GM21447 (cell line): ENCODE measurements around the gene CYB561A3.

Experiments
- ATAC-seq: cut with Tn5 transposase; IDR thresholded peaks from one replicate; pipeline ENCODE4 v1.9.1; 2021; ENCODE audit not compliant: unreplicated experiment

CYB561A3 gene

DNA sequence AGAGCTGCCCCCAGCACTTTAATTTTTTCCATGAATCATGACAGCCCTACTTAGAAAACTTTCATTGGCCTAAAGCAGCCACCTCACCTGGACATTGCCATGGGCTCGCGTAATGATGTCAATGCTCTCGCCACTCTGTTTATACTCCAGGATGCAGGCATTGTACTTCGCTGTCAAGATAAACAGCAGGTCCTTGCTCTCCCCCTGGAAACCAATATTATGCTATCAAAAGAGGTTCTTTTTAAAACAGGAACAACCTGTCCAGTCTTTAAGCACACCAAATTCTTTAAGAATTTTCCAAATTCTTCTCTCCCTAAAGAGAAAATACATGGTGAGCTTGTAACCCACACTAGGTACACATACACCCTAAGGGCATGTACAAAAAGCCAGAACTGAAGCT lies 31.8 kb downstream of the CYB561A3 start:
- no peak for ATAC-seq

- ATAC-seq = no peak
These were observed 33.3 kb downstream of the CYB561A3 start for GRCh38 chr11:61328351-61328750.

DNA sequence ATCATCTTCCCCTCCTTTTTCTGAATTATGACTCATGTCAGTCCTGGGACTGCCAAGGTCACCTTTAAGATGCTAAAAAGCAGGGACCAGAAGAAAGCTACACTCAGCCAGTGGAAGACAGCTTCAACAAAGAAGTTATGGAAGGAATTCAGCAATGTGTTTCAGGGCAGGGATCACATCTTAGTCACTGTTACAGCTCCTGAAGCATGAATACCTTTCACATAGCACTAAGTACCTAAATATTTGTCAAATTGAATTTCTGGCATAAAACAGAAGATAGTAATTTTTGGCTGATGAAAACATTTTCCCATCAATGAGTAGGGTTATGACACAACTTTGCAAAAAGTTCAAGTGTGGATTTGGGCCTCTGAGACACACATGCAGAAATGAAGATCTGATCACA lies 34.0 kb downstream of the CYB561A3 start:
- ATAC-seq = no peak

DNA sequence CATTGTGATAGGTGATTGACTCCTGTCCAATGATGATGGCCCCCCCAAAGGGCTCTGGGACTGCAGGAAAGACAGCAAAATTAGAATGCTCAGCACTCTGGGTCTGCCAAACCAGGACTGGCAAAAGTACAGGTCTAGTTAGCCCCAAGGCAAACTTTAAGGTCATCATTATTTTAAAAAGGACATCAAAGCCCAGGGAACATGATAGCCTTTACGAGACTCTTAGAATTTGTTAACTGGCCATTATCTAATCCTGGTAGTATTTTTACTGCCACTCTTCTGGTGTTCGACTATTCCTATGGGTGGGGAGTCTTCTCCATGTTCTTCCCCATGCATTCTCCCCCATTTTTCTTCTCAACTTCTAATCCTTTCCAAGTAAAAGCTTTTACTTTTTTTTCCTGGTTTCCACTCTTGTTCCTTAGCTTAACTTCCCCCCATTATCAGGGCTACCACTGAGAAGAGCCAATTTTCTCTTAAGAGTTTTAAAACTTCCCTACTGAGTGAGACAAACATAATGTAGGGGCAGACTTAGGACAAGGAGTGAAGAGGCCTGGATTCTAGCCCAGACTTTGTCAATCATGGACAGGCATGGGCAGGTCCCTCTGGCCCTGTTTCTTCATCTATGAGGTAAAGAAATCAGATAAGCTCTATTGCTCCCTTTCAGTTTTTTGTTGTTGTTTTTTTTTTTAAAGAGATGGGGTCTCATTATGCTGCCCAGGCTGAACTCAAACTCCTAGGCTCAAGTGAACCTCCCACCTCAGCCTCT lies 35.9 kb downstream of the CYB561A3 start:
- ATAC-seq = no peak

DNA sequence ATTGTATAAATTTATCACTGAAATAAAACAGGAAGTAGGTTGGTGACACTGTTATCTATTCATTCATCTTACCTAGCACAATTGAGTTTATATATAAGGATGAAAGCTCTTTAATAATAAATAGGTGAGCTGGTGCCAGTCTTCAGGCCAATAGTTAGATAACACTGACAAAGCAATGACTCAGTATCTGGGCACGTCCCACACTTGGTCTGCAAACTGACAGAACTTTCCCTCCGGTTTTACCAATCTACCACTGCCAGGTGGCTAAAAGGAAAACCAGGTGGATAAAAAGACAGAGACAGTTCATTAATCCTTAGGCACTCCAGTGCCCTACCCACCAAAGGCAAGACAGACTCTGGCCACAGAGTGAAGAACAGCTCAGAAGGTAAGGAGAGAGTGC lies 46.4 kb downstream of the CYB561A3 start:
- no peak for ATAC-seq

- ATAC-seq = no peak
These were observed 50.9 kb downstream of the CYB561A3 start for GRCh38 chr11:61310749-61311148.

DNA sequence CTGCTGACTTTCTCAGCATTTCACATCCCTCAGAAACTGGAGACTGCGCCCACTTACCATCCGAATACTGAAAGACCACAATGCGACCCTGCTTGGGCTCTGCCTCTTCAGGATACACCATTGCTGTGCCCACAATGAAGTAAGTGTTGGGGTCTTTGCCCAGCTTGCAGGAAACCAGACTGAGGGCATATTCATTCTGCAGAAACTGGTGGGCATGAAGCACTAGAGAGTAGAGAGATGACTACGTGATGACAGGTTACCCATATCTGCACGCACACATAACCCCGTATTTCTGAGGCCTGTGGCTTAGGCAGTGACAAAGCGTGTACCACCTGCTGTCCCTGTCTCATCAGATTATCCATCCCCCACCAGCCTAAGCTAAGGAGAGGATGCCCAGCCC lies 51.9 kb downstream of the CYB561A3 start:
- ATAC-seq = no peak

DNA sequence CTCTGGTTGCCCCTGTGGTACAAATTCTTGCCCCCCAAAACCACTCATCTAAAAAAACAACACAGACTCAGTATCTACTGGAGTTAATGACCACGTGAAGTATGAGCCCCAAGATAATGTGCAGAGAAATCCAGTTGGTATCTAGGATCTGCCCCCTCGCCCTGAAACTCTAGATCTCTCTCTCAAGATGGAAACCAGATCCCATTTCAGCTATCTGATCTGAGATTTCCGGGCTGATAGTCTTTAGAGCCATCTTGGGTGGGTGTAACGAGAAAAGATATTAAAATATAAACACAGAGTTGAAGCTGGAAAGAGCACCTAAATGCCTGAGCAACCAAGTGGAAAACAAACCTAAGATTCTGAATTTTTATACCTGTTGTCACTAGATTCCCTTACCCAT lies 52.5 kb downstream of the CYB561A3 start:
- ATAC-seq = no peak

DNA sequence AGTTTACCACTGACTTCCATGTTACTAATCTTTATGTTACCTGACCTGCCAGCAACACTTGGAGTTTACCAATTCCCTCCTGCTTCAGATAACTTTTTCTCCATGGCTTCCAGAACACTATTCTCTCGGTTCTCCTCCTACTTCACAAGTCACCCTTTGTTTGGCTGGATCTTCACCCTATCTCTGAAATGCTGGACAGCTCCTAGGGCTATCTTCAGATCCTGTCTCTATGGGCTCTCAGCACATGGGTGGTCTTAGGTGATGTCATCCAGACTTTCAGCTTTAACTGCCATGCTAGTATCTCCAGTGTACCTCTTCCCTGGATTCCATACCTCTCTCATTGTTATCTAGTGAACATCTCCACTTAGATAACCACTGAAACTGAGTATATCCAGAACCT lies 54.3 kb downstream of the CYB561A3 start:
- no peak for ATAC-seq

- ATAC-seq = no peak
These were observed 55.5 kb downstream of the CYB561A3 start for GRCh38 chr11:61306221-61306620.

DNA sequence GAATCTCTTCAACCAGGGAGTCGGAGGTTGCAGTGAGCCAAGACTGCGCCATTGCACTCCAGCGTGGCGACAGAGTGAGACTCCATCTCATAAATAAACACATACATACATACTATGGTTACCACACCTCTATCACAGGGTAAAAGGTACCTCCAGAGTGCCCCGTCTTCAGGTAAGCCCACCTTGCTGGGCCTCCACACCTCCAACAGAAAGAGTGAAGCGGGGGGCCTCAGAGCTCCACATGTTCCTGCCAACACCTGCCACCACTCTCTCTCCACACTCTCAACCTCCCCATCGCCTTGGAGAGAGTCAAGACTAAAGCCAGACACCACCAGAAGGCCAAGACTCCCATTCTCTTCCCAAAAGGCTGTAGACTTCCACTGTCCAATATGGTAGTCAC lies 56.3 kb downstream of the CYB561A3 start:
- ATAC-seq = no peak

GRCh38 chr11:61303725-61304124 lies 58.0 kb downstream of the CYB561A3 start:
- ATAC-seq = no peak

DNA sequence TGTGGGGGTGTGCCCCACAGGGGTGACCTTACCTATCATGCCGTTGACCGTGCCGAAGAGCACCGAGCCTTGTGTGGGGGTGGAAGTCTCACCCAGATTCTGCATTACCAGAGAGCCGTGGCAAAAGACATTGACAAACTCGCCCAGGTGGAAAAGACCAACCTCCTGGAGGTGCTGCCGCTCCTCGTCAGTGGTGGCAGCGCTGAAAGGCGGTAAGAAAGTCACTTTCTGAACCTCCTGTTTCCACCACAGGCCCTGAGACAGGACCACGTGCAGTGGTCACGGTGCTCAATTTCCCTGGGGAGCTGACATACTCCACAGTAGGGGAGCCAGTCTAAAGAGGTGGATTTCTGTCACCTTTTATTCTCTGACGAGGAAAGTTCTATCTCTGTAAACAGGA lies 59.1 kb downstream of the CYB561A3 start:
- ATAC-seq = no peak
